ENCODE data around the gene ZMYM5. TPM values are rescaled to one million over a fixed set of nuclear protein-coding genes. Genes with fewer than 3 reads are reported as not detected.

ZMYM5 gene
- total and polyA plus RNA-seq, 7 donors = 6.2 to 24.5 (median 14.7) TPM

DNA sequence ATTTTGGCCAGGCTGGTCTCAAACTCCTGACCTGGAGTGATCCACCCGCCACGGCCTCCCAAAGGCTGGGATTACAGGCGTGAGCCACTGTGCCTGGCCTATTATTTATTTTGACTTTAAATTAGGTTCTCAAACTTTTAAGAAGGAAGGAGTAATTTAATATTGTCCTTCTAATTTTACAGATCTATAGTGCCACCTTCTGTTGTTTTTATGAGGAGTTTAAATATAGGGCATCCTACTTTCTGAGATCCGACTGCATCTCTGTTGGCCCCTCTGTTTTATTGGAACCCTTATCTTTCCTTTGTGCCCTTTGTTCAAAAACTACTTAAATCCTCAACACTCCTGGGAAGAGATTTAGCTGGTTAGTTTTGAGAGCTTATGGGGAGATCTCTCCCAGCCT is 25.4 kb upstream of the ZMYM5 start:
- Histone ChIP-seq H3K27ac (no peak overlapping the region), H3K9me3 (no peaks in the 10 kb centered on the region), H3K36me3 (no peaks in the 10 kb centered on the region), H3K4me1 (no peaks in the 10 kb centered on the region), H3K4me3 (no peak overlapping the region), H3K27me3 (no peaks in the 10 kb centered on the region)
- no peak for DNase-seq
- intact Hi-C loops (cut with DNase I) = no loop called here
- WGBS, 2 donors = 41 to 56% methylated on average over 4 of the region's 4 CpGs
- TF ChIP-seq POLR2A (IDR thresholded peaks at IDR 0.05) (no peak), POLR2AphosphoS5 (IDR thresholded peaks at IDR 0.05) (no peak), EP300 (IDR thresholded peaks at IDR 0.05) (no peak)
- TF ChIP-seq, protein P1, sequence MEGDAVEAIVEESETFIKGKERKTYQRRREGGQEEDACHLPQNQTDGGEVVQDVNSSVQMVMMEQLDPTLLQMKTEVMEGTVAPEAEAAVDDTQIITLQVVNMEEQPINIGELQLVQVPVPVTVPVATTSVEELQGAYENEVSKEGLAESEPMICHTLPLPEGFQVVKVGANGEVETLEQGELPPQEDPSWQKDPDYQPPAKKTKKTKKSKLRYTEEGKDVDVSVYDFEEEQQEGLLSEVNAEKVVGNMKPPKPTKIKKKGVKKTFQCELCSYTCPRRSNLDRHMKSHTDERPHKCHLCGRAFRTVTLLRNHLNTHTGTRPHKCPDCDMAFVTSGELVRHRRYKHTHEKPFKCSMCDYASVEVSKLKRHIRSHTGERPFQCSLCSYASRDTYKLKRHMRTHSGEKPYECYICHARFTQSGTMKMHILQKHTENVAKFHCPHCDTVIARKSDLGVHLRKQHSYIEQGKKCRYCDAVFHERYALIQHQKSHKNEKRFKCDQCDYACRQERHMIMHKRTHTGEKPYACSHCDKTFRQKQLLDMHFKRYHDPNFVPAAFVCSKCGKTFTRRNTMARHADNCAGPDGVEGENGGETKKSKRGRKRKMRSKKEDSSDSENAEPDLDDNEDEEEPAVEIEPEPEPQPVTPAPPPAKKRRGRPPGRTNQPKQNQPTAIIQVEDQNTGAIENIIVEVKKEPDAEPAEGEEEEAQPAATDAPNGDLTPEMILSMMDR (IDR thresholded peaks at IDR 0.05) = peak in 1 of 4 experiments; percentile 26

DNA sequence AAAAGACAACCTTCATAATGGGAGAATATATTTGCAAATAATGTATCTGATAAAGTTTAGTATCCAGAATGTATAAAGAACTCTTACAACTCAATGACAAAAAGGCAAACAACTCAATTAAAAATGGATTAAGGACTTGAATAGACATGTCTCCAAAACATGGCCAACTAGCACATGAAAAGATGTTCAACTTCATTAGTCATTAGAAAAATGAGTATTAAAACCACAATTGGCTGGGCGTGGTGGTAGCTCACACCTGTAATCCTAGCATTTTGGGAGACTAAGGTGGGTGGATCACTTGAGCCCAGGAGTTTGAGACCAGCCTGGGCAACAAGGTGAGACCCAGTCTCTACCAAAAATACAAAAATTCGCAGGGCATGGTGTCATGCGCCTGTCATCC is 18.8 kb upstream of the ZMYM5 start:
- DNase-seq = no peak
- Histone ChIP-seq H3K27ac (no peak overlapping the region), H3K27me3 (no peaks in the 10 kb centered on the region), H3K36me3 (no peaks in the 10 kb centered on the region), H3K4me3 (no peak overlapping the region), H3K9me3 (no peaks in the 10 kb centered on the region), H3K4me1 (no peaks in the 10 kb centered on the region)
- intact Hi-C loops (cut with DNase I) = no loop called here
- TF ChIP-seq, protein P1 (IDR thresholded peaks at IDR 0.05) = no peak
- TF ChIP-seq POLR2A (IDR thresholded peaks at IDR 0.05) (no peak), EP300 (IDR thresholded peaks at IDR 0.05) (no peak), POLR2AphosphoS5 (IDR thresholded peaks at IDR 0.05) (no peak)
- 93 to 94% methylated on average over 3 of the region's 3 CpGs for WGBS, 2 donors

DNA sequence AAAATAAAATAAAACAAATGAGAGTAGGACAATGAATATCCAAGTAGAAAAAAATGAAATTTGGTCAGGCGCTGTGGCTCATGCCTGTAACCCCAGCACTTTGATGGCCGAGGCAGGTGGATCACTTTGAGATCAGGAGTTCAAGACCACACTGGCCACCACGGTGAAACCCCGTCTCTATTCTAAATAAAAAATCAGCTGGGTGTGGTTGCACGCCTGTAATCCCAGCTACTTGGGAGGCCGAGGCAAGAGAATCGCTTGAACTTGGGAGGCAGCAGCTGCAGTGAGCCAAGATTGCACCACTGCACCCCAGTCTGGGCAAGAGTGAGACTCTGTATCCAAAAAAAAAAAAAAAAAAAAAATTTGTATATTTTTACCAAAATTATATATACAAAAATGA is 18.2 kb upstream of the ZMYM5 start:
- Histone ChIP-seq H3K9me3 (no peaks in the 10 kb centered on the region), H3K27me3 (no peaks in the 10 kb centered on the region), H3K36me3 (no peaks in the 10 kb centered on the region), H3K4me1 (no peaks in the 10 kb centered on the region), H3K4me3 (no peak overlapping the region), H3K27ac (no peak overlapping the region)
- WGBS, 2 donors = 91 to 92% methylated on average over 7 of the region's 7 CpGs
- TF ChIP-seq, protein P1 (IDR thresholded peaks at IDR 0.05) = no peak
- no peak for TF ChIP-seq POLR2A (IDR thresholded peaks at IDR 0.05)
- TF ChIP-seq POLR2AphosphoS5 (IDR thresholded peaks at IDR 0.05) = no peak
- TF ChIP-seq EP300 (IDR thresholded peaks at IDR 0.05) = no peak
- no peak for DNase-seq
- intact Hi-C loops (cut with DNase I) = no loop called here

- Histone ChIP-seq H3K27me3 (no peaks in the 10 kb centered on the region), H3K4me3 (peak overlapping the region; percentile 66 to 95 (median 90)), H3K27ac (peak overlapping the region; percentile 91 to 100 (median 100)), H3K36me3 (no peaks in the 10 kb centered on the region), H3K4me1 (peaks cover 0 to 24% (median 21%) of the 10 kb centered on the region in 4 donors), H3K9me3 (no peaks in the 10 kb centered on the region)
- WGBS, 2 donors = 12 to 14% methylated on average over 26 of the region's 26 CpGs
- intact Hi-C loops (cut with DNase I) = loop anchor here (1.0 to 10.0 kb wide), 4 partner anchors 93 to 910 kb away; partner anchors contain the start of genes EEF1AKMT1, MPHOSPH8 and ZMYM2
- peak; percentile 83 for DNase-seq
- TF ChIP-seq EP300 (IDR thresholded peaks at IDR 0.05) (no peak), POLR2A (IDR thresholded peaks at IDR 0.05) (no peak), POLR2AphosphoS5 (IDR thresholded peaks at IDR 0.05) (no peak)
- TF ChIP-seq, protein P1 (IDR thresholded peaks at IDR 0.05) = peak; percentile 42 to 77 (median 66)
These were observed 1.4 kb upstream of the ZMYM5 start for GRCh38 chr13:19864746-19865309.

All from sigmoid colon (tissue), 7 donors.